Sciatic nerve (tissue), 2 donors: ENCODE results near the gene ASTN2. TPM values are rescaled to one million over a fixed set of nuclear protein-coding genes. Genes with fewer than 3 reads are reported as not detected.
A peak's percentile ranks its signal among the peaks of the same experiment; 100 is the strongest.
"Not testable (repeated sequence)": the region's sequence is repeated elsewhere in the genome, so short reads cannot be mapped to it uniquely, and the experiment has no call there.

Experiments used
- ATAC-seq: fragments of 200-7000 bp; cut with Tn5 transposase; one replicate; pipeline ENCODE4 v1.9.1; 2020; ENCODE audit warnings: mild to moderate bottlenecking, moderate library complexity
- DNase-seq: peaks from one replicate; pipeline ENCODE4 v3.0.0-alpha.2; 2020; ENCODE audit warnings: low spot score
- intact Hi-C: fragments of 100-400 bp; cut with DNase I; formaldehyde crosslinking; loops from one replicate; pipeline ENCODE4 v1.14.2; 2022
- total RNA-seq: library from RNA; stranded (reverse); fragmentation: NEBNext Ultra II Directional; extraction: Animal tissue kit (Norgen Biotek cat#: 25700); gene quantifications from one replicate; pipeline ENCODE4 v1.2.1, GENCODE V29; 2021
- donor health status: DM: no; HTN: no; CAD: no.
- donor health status: DM: no; HTN: no; CAD: no.

Gene ASTN2
- total RNA-seq, 1 donor from 2014 or later, result 19.1 TPM

- ATAC-seq, result no peak
Measured at GRCh38 chr9:116693233-116693731, 721.6 kb downstream of the ASTN2 start.

GRCh38 chr9:116692616-116693015, 722.2 kb downstream of the ASTN2 start:
- no peak for DNase-seq
- intact Hi-C loops, result no loop called here
- no peak for ATAC-seq

More at GRCh38 chr9:116693233-116693731, 721.6 kb downstream of the ASTN2 start:
- intact Hi-C loops, result no loop called here
- no peak for DNase-seq

- intact Hi-C loops, result no loop called here
- no peak for DNase-seq
- ATAC-seq, result no peak
Measured at GRCh38 chr9:116691607-116692006, 723.2 kb downstream of the ASTN2 start.

GRCh38 chr9:116690805-116691204, 724.1 kb downstream of the ASTN2 start:
- ATAC-seq, DNase-seq, intact Hi-C loops: not testable (repeated sequence)

- intact Hi-C loops, result no loop called here
- ATAC-seq, result no peak
- DNase-seq, result no peak
Measured at GRCh38 chr9:116689486-116690032, 725.3 kb downstream of the ASTN2 start.

- ATAC-seq (no peak), DNase-seq (no peak)
- intact Hi-C loops, result no loop called here
Measured at GRCh38 chr9:116688806-116689485, 725.9 kb downstream of the ASTN2 start.

GRCh38 chr9:116687754-116688135, 727.1 kb downstream of the ASTN2 start:
- no peak for DNase-seq
- ATAC-seq, result peak; percentile 39
- intact Hi-C loops, result no loop called here

- intact Hi-C loops, result no loop called here
- DNase-seq (peak; percentile 95), ATAC-seq (peak; percentile 98)
Measured at GRCh38 chr9:116687074-116687753, 727.6 kb downstream of the ASTN2 start, which contains the start of gene TRIM32. Gene TRIM32, plus strand, starts transcription at chr9:116687305. Its CDS starts 10,438 bp downstream, at chr9:116697743.

- DNase-seq (no peak), ATAC-seq (peak; percentile 65)
- intact Hi-C loops, result no loop called here
Measured at GRCh38 chr9:116686693-116687073, 728.2 kb downstream of the ASTN2 start.

- intact Hi-C loops, result no loop called here
- ATAC-seq, result no peak
- DNase-seq, result no peak
Measured at GRCh38 chr9:116686135-116686534, 728.7 kb downstream of the ASTN2 start.

GRCh38 chr9:116685166-116685565, 729.7 kb downstream of the ASTN2 start:
- intact Hi-C loops, result no loop called here
- ATAC-seq (no peak), DNase-seq (no peak)

- DNase-seq, result no peak
- ATAC-seq, result no peak
- intact Hi-C loops, result no loop called here
Measured at GRCh38 chr9:116683535-116683934, 731.3 kb downstream of the ASTN2 start.

GRCh38 chr9:116674210-116674980, 740.5 kb downstream of the ASTN2 start:
- no peak for ATAC-seq
- DNase-seq, result no peak
- intact Hi-C loops, result no loop called here

- ATAC-seq (no peak), DNase-seq (no peak)
Measured at GRCh38 chr9:116673375-116673774, 741.5 kb downstream of the ASTN2 start.

GRCh38 chr9:116671605-116672004, 743.3 kb downstream of the ASTN2 start:
- intact Hi-C loops, result no loop called here
- ATAC-seq (no peak), DNase-seq (no peak)

More at GRCh38 chr9:116673375-116673774, 741.5 kb downstream of the ASTN2 start:
- intact Hi-C loops, result no loop called here

- intact Hi-C loops, result no loop called here
- DNase-seq, result no peak
- no peak for ATAC-seq
Measured at GRCh38 chr9:116668970-116669695, 745.7 kb downstream of the ASTN2 start.

GRCh38 chr9:116663581-116663980, 751.3 kb downstream of the ASTN2 start:
- ATAC-seq (no peak), DNase-seq (no peak)
- intact Hi-C loops, result no loop called here

- no peak for DNase-seq
- ATAC-seq, result peak; percentile 94
- intact Hi-C loops, result no loop called here
Measured at GRCh38 chr9:116662646-116663310, 752.1 kb downstream of the ASTN2 start.
